ENCODE results near the gene SMNDC1.

- no peak for TF ChIP-seq EZH2 (IDR thresholded peaks at IDR 0.05)
- no peak for TF ChIP-seq POLR2AphosphoS5 (IDR thresholded peaks at IDR 0.05; ENCODE audit: borderline replicate concordance, low read depth, low read length)
- no peak for TF ChIP-seq FOXP2 (optimal IDR thresholded peaks at IDR 0.05; ENCODE audit: control extremely low read depth, extremely low read length, insufficient read depth)
Observed at GRCh38 chr10:110274647-110275046, 30.1 kb downstream of the SMNDC1 start.

Measured in SK-N-MC (cell line).